Astrocyte (in vitro differentiated cells and primary cell): ENCODE data around the gene TTC31. TPM values are rescaled to one million over a fixed set of nuclear protein-coding genes. Genes with fewer than 3 reads are reported as not detected.

Experiments
- DNase-seq: peaks from one replicate; pipeline ENCODE4 v3.0.0-alpha.2; 2010; ENCODE audit warnings: low read depth
- FAIRE-seq: peaks from 2 replicates; lab custom pipeline; 2011; peaks lifted over from hg19 to GRCh38; lab: Jason Lieb, UNC
- H2AFZ ChIP-seq: 2 replicates; pipeline ENCODE4 v1.6.0; 2012; ENCODE audit warnings: low read depth, low read length, inconsistent platforms
- H3K27ac ChIP-seq: 2 replicates; pipeline ENCODE4 v1.5.1; 2011; ENCODE audit warnings: low read depth, low read length, inconsistent platforms
- H3K27me3 ChIP-seq: 2 replicates; pipeline ENCODE4 v1.6.0; 2011; ENCODE audit warnings: low read length, inconsistent platforms; ENCODE audit not compliant: insufficient read depth
- H3K36me3 ChIP-seq: 2 replicates; pipeline ENCODE4 v1.5.1; 2011; ENCODE audit warnings: low read length, inconsistent platforms; ENCODE audit not compliant: insufficient read depth
- H3K4me1 ChIP-seq: 2 replicates; pipeline ENCODE4 v1.5.1; 2011; ENCODE audit warnings: low read length, inconsistent platforms; ENCODE audit not compliant: insufficient read depth
- H3K4me2 ChIP-seq: 2 replicates; pipeline ENCODE4 v1.6.0; 2012; ENCODE audit warnings: low read length, inconsistent platforms
- H3K4me3 ChIP-seq: 2 replicates; pipeline ENCODE4 v1.5.1; 2011; ENCODE audit warnings: low read depth, mild to moderate bottlenecking, low read length, inconsistent platforms; ENCODE audit not compliant: insufficient read depth
- H3K79me2 ChIP-seq: 2 replicates; pipeline ENCODE4 v1.6.0; 2012; ENCODE audit warnings: mild to moderate bottlenecking, low read length, inconsistent platforms; ENCODE audit not compliant: insufficient read depth
- H3K9ac ChIP-seq: 2 replicates; pipeline ENCODE4 v1.6.0; 2012; ENCODE audit warnings: mild to moderate bottlenecking, low read length, inconsistent platforms
- H3K9me3 ChIP-seq: 2 replicates; pipeline ENCODE4 v1.5.1; 2012; ENCODE audit warnings: low read depth, mild to moderate bottlenecking, low read length, inconsistent platforms; ENCODE audit not compliant: insufficient read depth
- H4K20me1 ChIP-seq: 2 replicates; pipeline ENCODE4 v1.6.0; 2012; ENCODE audit warnings: low read length, inconsistent platforms; ENCODE audit not compliant: insufficient read depth
- H3K27ac Mint-ChIP-seq: one replicate; pipeline ENCODE4 v1.8.0; 2021; ENCODE audit warnings: mild to moderate bottlenecking, mixed read lengths; ENCODE audit not compliant: unreplicated experiment
- H3K27me3 Mint-ChIP-seq: one replicate; pipeline ENCODE4 v1.8.0; 2021; ENCODE audit warnings: low read depth, mixed read lengths; ENCODE audit not compliant: unreplicated experiment
- H3K36me3 Mint-ChIP-seq: one replicate; pipeline ENCODE4 v1.8.0; 2021; ENCODE audit warnings: low read depth, mixed read lengths; ENCODE audit not compliant: unreplicated experiment
- H3K4me1 Mint-ChIP-seq: one replicate; pipeline ENCODE4 v1.8.0; 2021; ENCODE audit warnings: low read depth, mixed read lengths; ENCODE audit not compliant: unreplicated experiment
- H3K4me3 Mint-ChIP-seq: one replicate; pipeline ENCODE4 v1.8.0; 2021; ENCODE audit warnings: mild to moderate bottlenecking, moderate library complexity, mixed read lengths; ENCODE audit not compliant: unreplicated experiment
- H3K9me3 Mint-ChIP-seq: one replicate; pipeline ENCODE4 v1.8.0; 2021; ENCODE audit warnings: mild to moderate bottlenecking, mixed read lengths; ENCODE audit not compliant: unreplicated experiment
- CTCF ChIP-seq: IDR thresholded peaks from 2 replicates; pipeline ENCODE4 v1.5.1; 2011; ENCODE audit warnings: low read depth, mild to moderate bottlenecking, inconsistent platforms, low read length, moderate library complexity; ENCODE audit not compliant: insufficient read depth
- EZH2 ChIP-seq: IDR thresholded peaks from 2 replicates; pipeline ENCODE4 v1.6.1; 2012; ENCODE audit warnings: mild to moderate bottlenecking, low read length, inconsistent platforms; ENCODE audit not compliant: insufficient read depth
- total RNA-seq: library from RNA; stranded (reverse); gene quantifications from 2 replicates; pipeline ENCODE4 v1.2.1, GENCODE V29; 2021

The TTC31 gene
- total RNA-seq, 1 donor from 2014 or later, result 12.0 TPM

- FAIRE-seq, result no peak
Observed at GRCh38 chr2:74510272-74510671, 27.4 kb downstream of the TTC31 start.

GRCh38 chr2:74511104-74511989 is 28.5 kb downstream of the TTC31 start:
- Histone ChIP-seq H3K27ac (no peak overlapping the region), H3K4me1 (peaks cover 23% of the 10 kb centered on the region), H3K9ac (no peak overlapping the region), H3K9me3 (no peaks in the 10 kb centered on the region), H3K79me2 (peaks cover 9% of the 10 kb centered on the region), H4K20me1 (peaks cover 6% of the 10 kb centered on the region), H3K4me3 (no peak overlapping the region), H2AFZ (no peak overlapping the region), H3K36me3 (no peaks in the 10 kb centered on the region), H3K27me3 (peaks cover 59% of the 10 kb centered on the region), H3K4me2 (no peak overlapping the region)
- TF ChIP-seq CTCF (no peak), EZH2 (peak; percentile 49)
- Mint-ChIP-seq H3K27ac (no peak overlapping the region), H3K27me3 (peaks cover 51% of the 10 kb centered on the region), H3K4me3 (no peak overlapping the region), H3K9me3 (no peaks in the 10 kb centered on the region), H3K36me3 (peaks cover 5% of the 10 kb centered on the region), H3K4me1 (peaks cover 8% of the 10 kb centered on the region)
- no peak for FAIRE-seq
- no peak for DNase-seq

More at GRCh38 chr2:74510272-74510671, 27.4 kb downstream of the TTC31 start:
- Histone ChIP-seq H3K9ac (no peak overlapping the region), H3K9me3 (no peaks in the 10 kb centered on the region), H3K4me2 (no peak overlapping the region), H3K4me3 (no peak overlapping the region), H3K27ac (no peak overlapping the region), H3K27me3 (peaks cover 48% of the 10 kb centered on the region), H3K36me3 (no peaks in the 10 kb centered on the region), H3K79me2 (peaks cover 18% of the 10 kb centered on the region), H3K4me1 (peaks cover 30% of the 10 kb centered on the region), H2AFZ (no peak overlapping the region), H4K20me1 (peaks cover 13% of the 10 kb centered on the region)
- peaks cover 5% of the 10 kb centered on the region for H3K36me3 Mint-ChIP-seq
- H3K9me3 Mint-ChIP-seq, result no peaks in the 10 kb centered on the region
- DNase-seq, result no peak
- no peak for TF ChIP-seq EZH2
- H3K4me1 Mint-ChIP-seq, result peaks cover 13% of the 10 kb centered on the region
- H3K4me3 Mint-ChIP-seq, result no peak overlapping the region
- H3K27ac Mint-ChIP-seq, result no peak overlapping the region
- peaks cover 47% of the 10 kb centered on the region for H3K27me3 Mint-ChIP-seq

- no peak for FAIRE-seq
- no peaks in the 10 kb centered on the region for H3K9me3 ChIP-seq
- TF ChIP-seq CTCF, result no peak
- no peak for TF ChIP-seq EZH2
- Mint-ChIP-seq H3K36me3 (no peaks in the 10 kb centered on the region), H3K9me3 (peaks cover 8% of the 10 kb centered on the region), H3K27me3 (peaks cover 68% of the 10 kb centered on the region), H3K27ac (peak overlapping the region; percentile 66), H3K4me3 (no peak overlapping the region), H3K4me1 (peaks cover 3% of the 10 kb centered on the region)
- no peak overlapping the region for H3K4me3 ChIP-seq
- peaks cover 73% of the 10 kb centered on the region for H3K27me3 ChIP-seq
- H3K36me3 ChIP-seq, result no peaks in the 10 kb centered on the region
- H3K9ac ChIP-seq, result no peak overlapping the region
- peaks cover 6% of the 10 kb centered on the region for H4K20me1 ChIP-seq
- peaks cover 15% of the 10 kb centered on the region for H3K4me1 ChIP-seq
- no peak overlapping the region for H3K27ac ChIP-seq
- H3K79me2 ChIP-seq, result no peaks in the 10 kb centered on the region
- H3K4me2 ChIP-seq, result no peak overlapping the region
- no peak for DNase-seq
- H2AFZ ChIP-seq, result no peak overlapping the region
Observed at GRCh38 chr2:74512744-74513604, 30.1 kb downstream of the TTC31 start.
